ENCODE results near the gene IGSF22.

IGSF22 gene

DNA sequence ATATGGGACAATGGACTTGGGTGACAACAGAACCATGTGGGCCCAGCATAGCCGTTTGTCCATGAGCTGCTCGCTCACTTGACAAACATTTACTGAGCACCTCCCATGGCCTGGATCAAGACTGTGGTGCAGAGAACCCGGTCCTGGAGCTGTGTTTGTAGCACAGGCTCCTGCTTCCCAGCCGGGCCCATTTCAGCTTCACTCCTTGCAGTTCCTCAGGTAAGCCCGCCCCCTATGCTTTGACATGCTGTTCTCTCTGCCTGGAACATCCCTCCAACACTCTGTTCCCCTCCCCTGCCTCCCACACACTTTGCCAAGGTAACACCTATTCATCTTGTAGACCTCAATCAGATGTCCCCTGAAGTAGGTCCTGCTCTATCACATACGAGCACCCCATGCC lies 19.3 kb upstream of the IGSF22 start:
- TF ChIP-seq, protein P1, sequence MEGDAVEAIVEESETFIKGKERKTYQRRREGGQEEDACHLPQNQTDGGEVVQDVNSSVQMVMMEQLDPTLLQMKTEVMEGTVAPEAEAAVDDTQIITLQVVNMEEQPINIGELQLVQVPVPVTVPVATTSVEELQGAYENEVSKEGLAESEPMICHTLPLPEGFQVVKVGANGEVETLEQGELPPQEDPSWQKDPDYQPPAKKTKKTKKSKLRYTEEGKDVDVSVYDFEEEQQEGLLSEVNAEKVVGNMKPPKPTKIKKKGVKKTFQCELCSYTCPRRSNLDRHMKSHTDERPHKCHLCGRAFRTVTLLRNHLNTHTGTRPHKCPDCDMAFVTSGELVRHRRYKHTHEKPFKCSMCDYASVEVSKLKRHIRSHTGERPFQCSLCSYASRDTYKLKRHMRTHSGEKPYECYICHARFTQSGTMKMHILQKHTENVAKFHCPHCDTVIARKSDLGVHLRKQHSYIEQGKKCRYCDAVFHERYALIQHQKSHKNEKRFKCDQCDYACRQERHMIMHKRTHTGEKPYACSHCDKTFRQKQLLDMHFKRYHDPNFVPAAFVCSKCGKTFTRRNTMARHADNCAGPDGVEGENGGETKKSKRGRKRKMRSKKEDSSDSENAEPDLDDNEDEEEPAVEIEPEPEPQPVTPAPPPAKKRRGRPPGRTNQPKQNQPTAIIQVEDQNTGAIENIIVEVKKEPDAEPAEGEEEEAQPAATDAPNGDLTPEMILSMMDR (IDR thresholded peaks at IDR 0.05; ENCODE audit: insufficient read depth, low read length, poor library complexity, severe bottlenecking) = no peak
- DNase-seq (ENCODE audit: extremely low read depth, insufficient read length) = no peak
- Histone ChIP-seq H3K36me3 (ENCODE audit: control insufficient read depth, insufficient read depth, low read length) (no peaks in the 10 kb centered on the region), H3K4me3 (replicated peaks; ENCODE audit: low read depth, low read length) (no peak overlapping the region), H3K27me3 (replicated peaks; ENCODE audit: control insufficient read depth, insufficient read depth, low read length) (no peaks in the 10 kb centered on the region)

DNA sequence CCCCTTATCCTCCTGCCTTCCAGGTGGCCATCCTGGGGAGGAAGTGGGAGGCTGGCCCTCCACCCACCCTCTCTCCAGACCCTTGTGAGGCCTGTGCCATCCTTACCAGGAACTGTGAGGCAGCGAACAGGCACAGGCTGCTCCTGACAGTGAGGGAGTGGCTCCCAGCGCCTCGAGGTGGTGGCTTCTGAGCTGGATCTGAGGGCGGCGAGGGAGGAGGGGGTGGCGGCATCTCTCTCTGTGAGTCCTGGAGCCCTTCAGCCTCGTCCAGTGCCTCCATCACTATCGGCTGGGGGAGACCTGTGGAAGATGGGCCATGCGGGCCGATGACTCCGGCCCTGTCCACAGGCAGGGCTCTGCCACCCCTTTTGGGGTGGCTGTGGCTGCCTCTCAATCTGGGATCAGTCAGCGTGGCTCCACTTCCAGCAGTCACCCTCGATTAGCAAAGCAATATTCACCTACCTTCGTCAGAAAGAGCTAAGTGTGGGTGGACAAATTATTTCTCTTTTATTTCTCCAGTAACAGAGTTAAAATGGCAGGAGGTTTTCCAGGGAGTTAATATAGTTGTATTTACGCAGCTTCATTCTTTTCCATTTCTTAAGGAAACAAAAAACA lies 18.0 kb upstream of the IGSF22 start:
- DNase-seq (ENCODE audit: extremely low read depth, insufficient read length) = no peak
- Histone ChIP-seq H3K27me3 (replicated peaks; ENCODE audit: control insufficient read depth, insufficient read depth, low read length) (no peaks in the 10 kb centered on the region), H3K4me3 (replicated peaks; ENCODE audit: low read depth, low read length) (no peak overlapping the region), H3K36me3 (ENCODE audit: control insufficient read depth, insufficient read depth, low read length) (no peaks in the 10 kb centered on the region)
- TF ChIP-seq, protein P1 (IDR thresholded peaks at IDR 0.05; ENCODE audit: insufficient read depth, low read length, poor library complexity, severe bottlenecking) = no peak

DNA sequence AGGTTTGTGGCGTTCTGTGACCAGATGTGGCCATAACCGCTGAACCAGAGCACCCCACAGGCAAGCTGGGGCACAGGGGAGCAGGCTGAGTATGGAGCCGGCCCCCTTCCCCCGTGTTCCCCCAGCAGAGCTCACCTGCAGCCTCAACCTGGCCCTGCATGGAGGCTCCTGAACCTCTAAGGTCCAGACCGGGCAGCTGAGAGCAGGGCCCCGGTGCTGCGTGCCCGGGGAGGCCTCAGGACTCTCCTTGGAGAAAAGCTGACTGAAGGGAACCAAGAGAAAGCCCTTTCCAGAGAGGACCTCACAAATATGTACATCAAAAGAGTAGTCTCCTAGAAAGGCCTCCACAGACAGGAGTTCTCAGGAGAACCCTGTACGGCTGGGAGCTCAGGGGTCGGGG lies 17.4 kb upstream of the IGSF22 start:
- Histone ChIP-seq H3K4me3 (replicated peaks; ENCODE audit: low read depth, low read length) (no peak overlapping the region), H3K27me3 (replicated peaks; ENCODE audit: control insufficient read depth, insufficient read depth, low read length) (no peaks in the 10 kb centered on the region), H3K36me3 (ENCODE audit: control insufficient read depth, insufficient read depth, low read length) (no peaks in the 10 kb centered on the region)
- DNase-seq (ENCODE audit: extremely low read depth, insufficient read length) = no peak
- TF ChIP-seq, protein P1 (IDR thresholded peaks at IDR 0.05; ENCODE audit: insufficient read depth, low read length, poor library complexity, severe bottlenecking) = no peak

DNA sequence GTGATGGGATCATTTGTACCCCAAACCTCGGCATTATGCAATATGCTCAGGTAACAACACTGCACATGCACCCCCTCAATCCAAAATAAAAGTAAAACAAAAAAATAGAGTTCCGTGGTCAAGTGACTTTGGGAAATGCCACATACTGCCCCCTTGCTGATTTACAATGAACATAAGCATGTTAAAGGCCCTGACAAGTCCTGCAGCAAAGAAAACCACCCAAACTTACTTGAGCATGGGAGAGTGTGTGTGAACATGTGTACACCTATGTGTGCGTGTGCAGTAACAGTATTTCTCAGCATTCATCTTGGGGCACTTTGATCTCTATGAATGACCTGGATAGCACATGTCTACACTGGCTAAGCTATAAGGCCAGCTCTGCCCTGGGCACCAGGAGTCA lies 15.8 kb upstream of the IGSF22 start:
- H3K27me3 ChIP-seq (replicated peaks; ENCODE audit: control insufficient read depth, insufficient read depth, low read length) = no peaks in the 10 kb centered on the region
- TF ChIP-seq, protein P1 (IDR thresholded peaks at IDR 0.05; ENCODE audit: insufficient read depth, low read length, poor library complexity, severe bottlenecking) = peak; percentile 11

DNA sequence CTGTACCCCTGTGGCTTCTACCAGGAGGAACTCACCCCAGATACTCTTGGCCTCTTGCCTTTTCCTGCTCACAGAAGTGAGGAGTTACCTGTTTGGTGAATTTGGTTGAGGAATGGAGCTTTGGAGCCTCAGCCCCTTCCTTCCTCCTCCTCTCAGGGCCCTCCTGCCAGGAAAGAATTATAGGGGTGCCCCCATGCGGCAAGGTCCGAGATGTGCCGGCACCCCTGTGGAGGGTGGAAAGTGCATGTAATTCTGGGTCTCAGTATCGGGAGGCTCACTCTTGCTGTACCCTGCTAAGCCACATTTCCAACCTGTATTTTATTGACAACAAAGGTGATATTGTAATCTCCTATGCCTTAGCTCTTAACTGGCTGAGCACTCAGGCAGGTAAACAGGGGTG lies 13.7 kb upstream of the IGSF22 start:
- TF ChIP-seq, protein P1 (IDR thresholded peaks at IDR 0.05; ENCODE audit: insufficient read depth, low read length, poor library complexity, severe bottlenecking) = peak; percentile 37
- DNase-seq (ENCODE audit: extremely low read depth, insufficient read length) = no peak
- no peaks in the 10 kb centered on the region for H3K27me3 ChIP-seq (replicated peaks; ENCODE audit: control insufficient read depth, insufficient read depth, low read length)
- H3K36me3 ChIP-seq (ENCODE audit: control insufficient read depth, insufficient read depth, low read length) = no peaks in the 10 kb centered on the region
- no peak overlapping the region for H3K4me3 ChIP-seq (replicated peaks; ENCODE audit: low read depth, low read length)

More for the DNA sequence above, 15.8 kb upstream of the IGSF22 start:
- H3K36me3 ChIP-seq (ENCODE audit: control insufficient read depth, insufficient read depth, low read length) = no peaks in the 10 kb centered on the region
- no peak for DNase-seq (ENCODE audit: extremely low read depth, insufficient read length)
- no peak overlapping the region for H3K4me3 ChIP-seq (replicated peaks; ENCODE audit: low read depth, low read length)

DNA sequence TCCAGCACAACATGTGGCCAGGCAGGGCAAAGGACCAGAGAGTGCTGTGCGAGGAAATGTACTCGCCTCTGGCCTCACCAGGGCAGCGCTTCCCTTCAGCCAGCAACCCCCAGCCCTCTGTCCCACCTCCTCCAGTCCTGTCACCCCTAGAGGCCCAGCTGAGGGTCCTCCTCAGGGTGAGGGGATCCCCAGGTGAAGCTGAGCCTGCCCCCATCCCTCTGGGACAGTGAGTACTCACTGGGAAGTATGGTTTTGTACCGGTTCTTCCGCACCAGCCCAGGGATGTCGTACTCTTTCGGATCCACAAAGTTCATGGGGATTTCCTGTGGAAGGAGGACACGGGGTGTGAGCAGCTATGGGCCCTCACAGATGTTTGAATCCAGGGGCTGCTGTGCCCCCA lies 11.7 kb upstream of the IGSF22 start:
- no peak for DNase-seq (ENCODE audit: extremely low read depth, insufficient read length)
- Histone ChIP-seq H3K4me3 (replicated peaks; ENCODE audit: low read depth, low read length) (no peak overlapping the region), H3K27me3 (replicated peaks; ENCODE audit: control insufficient read depth, insufficient read depth, low read length) (no peaks in the 10 kb centered on the region), H3K36me3 (ENCODE audit: control insufficient read depth, insufficient read depth, low read length) (no peaks in the 10 kb centered on the region)
- TF ChIP-seq, protein P1 (IDR thresholded peaks at IDR 0.05; ENCODE audit: insufficient read depth, low read length, poor library complexity, severe bottlenecking) = no peak

Measured in GM06990 (cell line).